Measurements from ENCODE around the gene ENOX2. TPM values are rescaled to one million over a fixed set of nuclear protein-coding genes. Genes with fewer than 3 reads are reported as not detected.

Gene ENOX2
- total RNA-seq, 1 donor from 2014 or later: 14.0 TPM

DNA sequence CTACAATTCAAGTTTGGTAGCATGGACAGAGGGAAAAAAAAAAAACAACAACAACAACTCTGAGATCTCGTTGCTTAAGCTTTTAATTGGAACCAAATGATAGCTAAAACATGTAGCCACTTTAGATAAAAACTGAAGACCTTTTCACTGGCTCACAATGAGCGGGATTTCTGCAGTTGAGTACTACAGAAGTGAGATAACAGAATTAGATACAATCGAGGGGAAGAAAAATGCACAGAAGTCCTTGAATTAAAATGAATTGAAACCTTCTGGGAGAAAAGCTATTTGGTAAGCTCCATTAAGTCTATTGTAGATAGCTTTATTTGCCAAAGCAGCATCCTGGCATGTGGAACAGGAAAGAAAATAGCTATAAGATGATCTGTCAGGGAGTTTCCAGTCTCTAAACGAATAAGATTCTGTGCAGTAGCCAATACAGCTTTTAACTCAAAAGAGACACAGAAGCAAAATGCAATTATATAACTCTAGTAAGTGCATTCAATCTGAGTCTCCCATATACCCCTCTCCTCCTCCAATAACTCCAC is 248.5 kb downstream of the ENOX2 start:
- Mint-ChIP-seq H3K9me3 (ENCODE audit: unreplicated experiment) (no peaks in the 10 kb centered on the region), H3K36me3 (ENCODE audit: low read depth, unreplicated experiment) (no peaks in the 10 kb centered on the region), H3K4me1 (ENCODE audit: unreplicated experiment) (no peaks in the 10 kb centered on the region), H3K27me3 (ENCODE audit: unreplicated experiment) (no peaks in the 10 kb centered on the region), H3K27ac (ENCODE audit: unreplicated experiment) (no peak overlapping the region), H3K4me3 (ENCODE audit: unreplicated experiment) (no peak overlapping the region)
- TF ChIP-seq, protein P1, sequence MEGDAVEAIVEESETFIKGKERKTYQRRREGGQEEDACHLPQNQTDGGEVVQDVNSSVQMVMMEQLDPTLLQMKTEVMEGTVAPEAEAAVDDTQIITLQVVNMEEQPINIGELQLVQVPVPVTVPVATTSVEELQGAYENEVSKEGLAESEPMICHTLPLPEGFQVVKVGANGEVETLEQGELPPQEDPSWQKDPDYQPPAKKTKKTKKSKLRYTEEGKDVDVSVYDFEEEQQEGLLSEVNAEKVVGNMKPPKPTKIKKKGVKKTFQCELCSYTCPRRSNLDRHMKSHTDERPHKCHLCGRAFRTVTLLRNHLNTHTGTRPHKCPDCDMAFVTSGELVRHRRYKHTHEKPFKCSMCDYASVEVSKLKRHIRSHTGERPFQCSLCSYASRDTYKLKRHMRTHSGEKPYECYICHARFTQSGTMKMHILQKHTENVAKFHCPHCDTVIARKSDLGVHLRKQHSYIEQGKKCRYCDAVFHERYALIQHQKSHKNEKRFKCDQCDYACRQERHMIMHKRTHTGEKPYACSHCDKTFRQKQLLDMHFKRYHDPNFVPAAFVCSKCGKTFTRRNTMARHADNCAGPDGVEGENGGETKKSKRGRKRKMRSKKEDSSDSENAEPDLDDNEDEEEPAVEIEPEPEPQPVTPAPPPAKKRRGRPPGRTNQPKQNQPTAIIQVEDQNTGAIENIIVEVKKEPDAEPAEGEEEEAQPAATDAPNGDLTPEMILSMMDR (IDR thresholded peaks at IDR 0.05; ENCODE audit: unreplicated experiment): no peak
- no peak for DNase-seq (ENCODE audit: low spot score)

DNA sequence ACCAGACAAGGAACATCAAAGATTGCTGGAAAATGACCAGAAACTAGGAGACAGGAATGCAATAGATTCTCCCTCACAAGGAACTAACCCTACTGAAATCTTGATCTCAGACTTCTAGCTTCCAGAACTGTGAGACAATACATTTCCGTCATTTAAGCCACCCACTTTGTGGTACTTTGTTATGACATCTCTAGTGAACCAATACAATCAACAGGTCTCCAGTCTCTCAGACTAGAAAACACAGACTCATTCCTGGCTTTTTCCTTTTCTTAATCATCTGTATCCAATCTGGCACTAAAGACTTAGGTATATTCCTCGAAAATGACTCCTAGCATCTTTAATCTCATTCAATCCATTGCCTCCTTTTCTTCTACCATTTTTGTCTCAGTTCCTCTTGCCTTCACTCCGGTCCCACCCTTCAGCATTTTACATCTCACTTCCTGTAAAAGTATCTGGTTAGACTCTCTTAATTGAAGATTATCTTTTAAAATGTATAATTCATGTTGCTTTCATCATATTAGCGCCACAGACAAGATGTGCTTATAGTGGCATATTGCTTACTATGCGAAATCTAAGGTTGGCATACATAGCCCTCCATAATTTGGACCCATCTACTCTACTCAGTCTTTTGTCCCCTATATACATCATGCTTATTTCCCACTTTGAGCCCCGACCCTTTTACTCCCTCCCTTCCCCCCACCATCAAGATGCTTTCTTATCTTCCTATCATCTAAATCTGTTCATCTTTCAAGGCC is 250.0 kb downstream of the ENOX2 start:
- Mint-ChIP-seq H3K27me3 (ENCODE audit: unreplicated experiment) (no peaks in the 10 kb centered on the region), H3K4me3 (ENCODE audit: unreplicated experiment) (no peak overlapping the region), H3K36me3 (ENCODE audit: low read depth, unreplicated experiment) (no peaks in the 10 kb centered on the region), H3K4me1 (ENCODE audit: unreplicated experiment) (no peaks in the 10 kb centered on the region), H3K27ac (ENCODE audit: unreplicated experiment) (no peak overlapping the region), H3K9me3 (ENCODE audit: unreplicated experiment) (no peaks in the 10 kb centered on the region)
- TF ChIP-seq, protein P1 (IDR thresholded peaks at IDR 0.05; ENCODE audit: unreplicated experiment): no peak
- no peak for DNase-seq (ENCODE audit: low spot score)

DNA sequence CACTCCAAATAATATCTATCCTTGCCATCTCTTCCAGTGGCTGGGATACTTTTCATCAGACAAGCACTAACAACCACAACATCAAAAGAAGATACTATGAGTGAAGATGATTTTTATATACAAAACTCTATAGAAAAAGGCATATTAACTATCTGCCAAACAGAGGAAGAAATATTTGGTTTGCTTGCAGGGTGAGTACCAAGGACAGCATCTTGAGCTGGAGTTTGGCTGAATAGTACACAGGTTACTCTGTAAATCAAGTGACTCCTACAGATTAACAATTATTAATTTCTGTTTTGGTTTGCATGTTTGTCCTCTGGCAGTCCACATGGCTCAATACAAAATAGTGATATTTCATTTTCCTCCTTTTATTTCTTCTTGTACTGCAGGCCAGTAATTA is 253.3 kb downstream of the ENOX2 start:
- Mint-ChIP-seq H3K27me3 (ENCODE audit: unreplicated experiment) (no peaks in the 10 kb centered on the region), H3K9me3 (ENCODE audit: unreplicated experiment) (no peaks in the 10 kb centered on the region), H3K27ac (ENCODE audit: unreplicated experiment) (no peak overlapping the region), H3K4me3 (ENCODE audit: unreplicated experiment) (no peak overlapping the region), H3K4me1 (ENCODE audit: unreplicated experiment) (no peaks in the 10 kb centered on the region), H3K36me3 (ENCODE audit: low read depth, unreplicated experiment) (no peaks in the 10 kb centered on the region)
- no peak for DNase-seq (ENCODE audit: low spot score)
- TF ChIP-seq, protein P1 (IDR thresholded peaks at IDR 0.05; ENCODE audit: unreplicated experiment): no peak

DNA sequence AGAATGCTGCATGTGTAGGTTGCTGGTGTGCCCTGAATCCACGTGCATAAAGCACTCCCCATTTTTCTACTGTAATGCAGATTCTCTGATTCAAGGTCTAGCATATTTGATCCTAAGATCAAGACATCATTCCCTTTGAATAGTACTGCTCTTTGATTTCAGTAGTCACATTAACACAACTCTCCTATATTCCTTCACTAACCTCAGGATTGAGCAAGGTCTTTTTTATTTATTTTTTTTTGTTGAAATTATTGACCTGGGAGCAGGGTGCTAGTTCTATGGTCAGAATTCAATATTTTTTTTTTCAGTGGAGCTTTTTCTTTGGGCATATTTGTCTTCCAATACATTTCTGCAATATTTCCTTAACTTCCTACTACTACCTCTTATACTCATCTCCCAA is 255.5 kb downstream of the ENOX2 start:
- Mint-ChIP-seq H3K27ac (ENCODE audit: unreplicated experiment) (no peak overlapping the region), H3K4me1 (ENCODE audit: unreplicated experiment) (no peaks in the 10 kb centered on the region), H3K4me3 (ENCODE audit: unreplicated experiment) (no peak overlapping the region), H3K9me3 (ENCODE audit: unreplicated experiment) (no peaks in the 10 kb centered on the region), H3K36me3 (ENCODE audit: low read depth, unreplicated experiment) (no peaks in the 10 kb centered on the region), H3K27me3 (ENCODE audit: unreplicated experiment) (no peaks in the 10 kb centered on the region)
- no peak for DNase-seq (ENCODE audit: low spot score)
- TF ChIP-seq, protein P1 (IDR thresholded peaks at IDR 0.05; ENCODE audit: unreplicated experiment): no peak

DNA sequence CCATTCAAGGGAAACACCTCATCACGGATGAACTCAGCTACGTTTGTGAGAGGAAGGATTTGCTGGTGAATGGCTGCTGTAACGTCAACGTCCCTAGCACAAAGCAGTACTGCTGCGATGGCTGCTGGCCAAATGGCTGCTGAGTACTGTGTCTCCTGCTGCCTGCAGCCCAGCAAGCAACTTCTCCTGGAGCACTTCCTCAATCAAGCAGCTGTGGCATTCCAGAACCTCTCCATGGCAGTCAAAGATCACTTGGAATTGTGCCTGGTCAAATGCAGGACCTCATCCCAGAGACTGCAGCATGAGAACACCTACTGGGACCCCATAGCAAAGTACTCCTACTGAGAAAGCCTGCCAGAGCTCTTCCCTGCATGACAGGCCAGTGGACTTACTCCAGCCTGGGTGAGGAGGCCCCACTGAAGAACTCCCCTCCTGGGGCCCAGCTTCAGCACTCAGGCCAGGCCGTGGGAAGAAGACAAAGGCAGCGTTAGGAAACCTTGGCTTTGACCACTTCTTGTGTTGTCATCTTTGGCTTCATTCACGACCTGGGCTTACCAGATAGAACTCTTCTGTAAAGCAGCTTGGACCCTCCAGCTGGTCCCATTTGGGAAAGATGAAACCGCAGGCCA is 256.9 kb downstream of the ENOX2 start:
- Mint-ChIP-seq H3K9me3 (ENCODE audit: unreplicated experiment) (no peaks in the 10 kb centered on the region), H3K27ac (ENCODE audit: unreplicated experiment) (no peak overlapping the region), H3K4me1 (ENCODE audit: unreplicated experiment) (no peaks in the 10 kb centered on the region), H3K36me3 (ENCODE audit: low read depth, unreplicated experiment) (no peaks in the 10 kb centered on the region), H3K27me3 (ENCODE audit: unreplicated experiment) (no peaks in the 10 kb centered on the region), H3K4me3 (ENCODE audit: unreplicated experiment) (no peak overlapping the region)
- TF ChIP-seq, protein P1 (IDR thresholded peaks at IDR 0.05; ENCODE audit: unreplicated experiment): no peak
- DNase-seq (ENCODE audit: low spot score): no peak
